ENCODE measurements around the gene ADAMTS19. TPM values are rescaled to one million over a fixed set of nuclear protein-coding genes. Genes with fewer than 3 reads are reported as not detected.

ADAMTS19 gene
- total RNA-seq, 1 donor from 2014 or later, result under 0.01 TPM

DNA sequence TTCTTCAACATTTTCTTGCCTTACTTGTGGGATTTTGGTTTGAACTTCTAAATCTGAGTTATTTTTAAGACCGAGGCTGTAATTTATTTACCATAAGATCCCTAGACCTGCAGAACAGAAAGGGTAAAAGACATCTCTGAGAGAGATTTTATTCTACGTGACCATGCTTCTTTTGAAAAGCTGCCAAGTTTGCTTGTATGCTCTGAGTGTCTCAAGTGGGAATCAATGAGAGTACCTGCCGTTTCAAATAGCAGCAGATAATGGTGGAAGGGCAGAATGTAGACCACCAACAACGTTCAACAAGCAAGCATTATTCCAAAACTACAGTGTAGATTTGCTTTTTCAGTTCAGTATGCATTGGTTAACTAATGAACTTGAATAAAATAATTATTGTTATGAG is 179.2 kb downstream of the ADAMTS19 start:
- FAIRE-seq (no peak), DNase-seq (ENCODE audit: low read depth) (peak; percentile 4)
- no peak overlapping the region for H3K4me3 ChIP-seq (ENCODE audit: low read depth, low read length)
- no peaks in the 10 kb centered on the region for H3K27me3 ChIP-seq (ENCODE audit: control insufficient read depth, insufficient read depth, low read length)
- H3K36me3 ChIP-seq (ENCODE audit: control insufficient read depth, insufficient read depth, low read length), result no peaks in the 10 kb centered on the region
- TF ChIP-seq, protein P1, sequence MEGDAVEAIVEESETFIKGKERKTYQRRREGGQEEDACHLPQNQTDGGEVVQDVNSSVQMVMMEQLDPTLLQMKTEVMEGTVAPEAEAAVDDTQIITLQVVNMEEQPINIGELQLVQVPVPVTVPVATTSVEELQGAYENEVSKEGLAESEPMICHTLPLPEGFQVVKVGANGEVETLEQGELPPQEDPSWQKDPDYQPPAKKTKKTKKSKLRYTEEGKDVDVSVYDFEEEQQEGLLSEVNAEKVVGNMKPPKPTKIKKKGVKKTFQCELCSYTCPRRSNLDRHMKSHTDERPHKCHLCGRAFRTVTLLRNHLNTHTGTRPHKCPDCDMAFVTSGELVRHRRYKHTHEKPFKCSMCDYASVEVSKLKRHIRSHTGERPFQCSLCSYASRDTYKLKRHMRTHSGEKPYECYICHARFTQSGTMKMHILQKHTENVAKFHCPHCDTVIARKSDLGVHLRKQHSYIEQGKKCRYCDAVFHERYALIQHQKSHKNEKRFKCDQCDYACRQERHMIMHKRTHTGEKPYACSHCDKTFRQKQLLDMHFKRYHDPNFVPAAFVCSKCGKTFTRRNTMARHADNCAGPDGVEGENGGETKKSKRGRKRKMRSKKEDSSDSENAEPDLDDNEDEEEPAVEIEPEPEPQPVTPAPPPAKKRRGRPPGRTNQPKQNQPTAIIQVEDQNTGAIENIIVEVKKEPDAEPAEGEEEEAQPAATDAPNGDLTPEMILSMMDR (IDR thresholded peaks at IDR 0.05; ENCODE audit: insufficient read depth, low read length, severe bottlenecking), result no peak

DNA sequence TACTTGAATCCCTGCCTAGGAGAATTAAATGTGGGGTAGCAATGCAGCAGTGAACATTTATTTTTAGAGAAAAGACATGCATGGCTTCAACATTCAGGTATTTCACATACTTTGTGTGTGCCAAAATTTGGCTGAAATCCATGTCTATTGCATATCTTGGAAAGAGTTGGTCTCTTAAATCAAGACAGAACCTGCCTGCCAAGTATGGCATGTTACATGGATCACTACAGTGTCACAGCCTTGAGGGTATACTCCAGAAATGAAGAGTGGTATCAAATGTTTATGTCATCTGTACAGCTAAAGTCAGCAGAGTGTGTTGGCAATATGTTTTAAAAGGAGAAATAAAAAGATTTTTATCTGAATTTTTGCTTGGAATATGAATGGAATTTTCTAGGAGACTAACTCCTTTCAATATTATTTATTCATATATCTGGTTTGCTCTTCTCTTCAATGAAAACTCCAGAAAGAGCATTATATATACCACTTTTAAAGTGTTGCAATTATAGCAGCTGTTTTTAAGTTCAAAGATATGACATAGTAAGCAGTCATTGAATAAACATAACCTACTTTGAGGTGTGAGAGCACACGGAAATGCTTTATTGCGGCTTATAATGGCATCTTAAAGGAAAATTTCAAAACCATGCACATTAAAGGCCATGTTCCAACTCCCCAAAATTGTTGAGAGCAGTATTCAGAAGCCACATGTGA is 192.4 kb downstream of the ADAMTS19 start:
- no peak for FAIRE-seq
- DNase-seq (ENCODE audit: low read depth), result peak; percentile 98
- TF ChIP-seq, protein P1 (IDR thresholded peaks at IDR 0.05; ENCODE audit: insufficient read depth, low read length, severe bottlenecking), result no peak
- no peaks in the 10 kb centered on the region for H3K36me3 ChIP-seq (ENCODE audit: control insufficient read depth, insufficient read depth, low read length)
- H3K4me3 ChIP-seq (ENCODE audit: low read depth, low read length), result no peak overlapping the region
- H3K27me3 ChIP-seq (ENCODE audit: control insufficient read depth, insufficient read depth, low read length), result no peaks in the 10 kb centered on the region

DNA sequence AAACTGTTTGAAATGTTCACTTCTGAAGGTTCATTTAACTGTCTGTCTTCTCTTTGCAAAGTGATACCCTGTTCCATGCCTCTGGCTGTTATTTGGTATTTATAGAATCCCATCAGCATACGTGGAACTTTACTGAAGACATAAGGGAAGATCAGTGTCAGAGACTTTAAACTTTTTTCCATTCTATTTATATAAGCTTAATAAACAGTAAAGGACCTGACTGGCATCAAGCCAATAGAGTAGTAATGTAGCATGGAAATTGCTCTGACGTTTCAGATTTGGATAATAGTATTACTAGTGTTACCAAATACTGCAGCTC is 192.9 kb downstream of the ADAMTS19 start:
- no peak for FAIRE-seq
- no peaks in the 10 kb centered on the region for H3K36me3 ChIP-seq (ENCODE audit: control insufficient read depth, insufficient read depth, low read length)
- no peaks in the 10 kb centered on the region for H3K27me3 ChIP-seq (ENCODE audit: control insufficient read depth, insufficient read depth, low read length)
- no peak for DNase-seq (ENCODE audit: low read depth)
- TF ChIP-seq, protein P1 (IDR thresholded peaks at IDR 0.05; ENCODE audit: insufficient read depth, low read length, severe bottlenecking), result no peak
- H3K4me3 ChIP-seq (ENCODE audit: low read depth, low read length), result no peak overlapping the region

DNA sequence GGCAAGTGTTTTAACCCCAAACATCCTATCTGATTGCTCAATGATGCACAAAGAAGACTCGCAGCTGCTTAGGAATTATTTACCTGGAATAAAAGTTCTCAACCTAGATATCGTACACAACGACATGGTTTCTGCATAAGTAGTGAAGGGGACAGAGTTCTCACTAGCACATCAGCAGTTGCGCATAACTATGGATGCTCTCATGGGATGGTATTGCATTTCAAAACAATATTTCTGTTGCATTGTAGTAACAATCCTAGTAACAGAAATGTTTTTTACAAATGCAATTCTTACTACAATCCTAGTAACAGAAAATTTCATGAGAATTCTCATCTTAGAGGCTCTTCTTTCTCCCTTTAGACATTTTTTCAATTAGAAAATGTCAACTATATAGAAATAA is 193.3 kb downstream of the ADAMTS19 start:
- no peak overlapping the region for H3K4me3 ChIP-seq (ENCODE audit: low read depth, low read length)
- H3K36me3 ChIP-seq (ENCODE audit: control insufficient read depth, insufficient read depth, low read length), result no peaks in the 10 kb centered on the region
- FAIRE-seq (no peak), DNase-seq (ENCODE audit: low read depth) (no peak)
- TF ChIP-seq, protein P1 (IDR thresholded peaks at IDR 0.05; ENCODE audit: insufficient read depth, low read length, severe bottlenecking), result no peak
- no peaks in the 10 kb centered on the region for H3K27me3 ChIP-seq (ENCODE audit: control insufficient read depth, insufficient read depth, low read length)

DNA sequence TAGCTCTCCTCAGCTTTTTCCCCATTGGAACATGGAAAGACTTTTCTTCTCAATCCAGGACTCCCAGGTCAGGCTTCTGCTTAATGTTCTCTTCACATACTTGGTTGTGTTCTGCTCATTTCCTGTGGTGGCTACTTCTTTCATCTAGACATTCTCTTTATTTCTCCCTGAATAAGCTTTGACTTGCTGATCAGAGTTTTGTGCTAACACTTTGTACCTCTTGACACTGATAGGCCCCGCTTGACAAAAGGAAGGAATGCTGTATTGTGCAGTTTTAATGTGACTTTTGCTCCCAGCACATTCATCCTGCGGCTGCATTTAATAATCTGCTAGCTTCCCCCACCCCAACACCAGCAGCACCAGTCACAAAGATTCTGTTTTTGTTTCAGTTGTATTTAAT is 196.9 kb downstream of the ADAMTS19 start:
- TF ChIP-seq, protein P1 (IDR thresholded peaks at IDR 0.05; ENCODE audit: insufficient read depth, low read length, severe bottlenecking), result no peak
- H3K27me3 ChIP-seq (ENCODE audit: control insufficient read depth, insufficient read depth, low read length), result no peaks in the 10 kb centered on the region
- H3K36me3 ChIP-seq (ENCODE audit: control insufficient read depth, insufficient read depth, low read length), result no peaks in the 10 kb centered on the region
- FAIRE-seq, result no peak
- no peak for DNase-seq (ENCODE audit: low read depth)
- H3K4me3 ChIP-seq (ENCODE audit: low read depth, low read length), result no peak overlapping the region

DNA sequence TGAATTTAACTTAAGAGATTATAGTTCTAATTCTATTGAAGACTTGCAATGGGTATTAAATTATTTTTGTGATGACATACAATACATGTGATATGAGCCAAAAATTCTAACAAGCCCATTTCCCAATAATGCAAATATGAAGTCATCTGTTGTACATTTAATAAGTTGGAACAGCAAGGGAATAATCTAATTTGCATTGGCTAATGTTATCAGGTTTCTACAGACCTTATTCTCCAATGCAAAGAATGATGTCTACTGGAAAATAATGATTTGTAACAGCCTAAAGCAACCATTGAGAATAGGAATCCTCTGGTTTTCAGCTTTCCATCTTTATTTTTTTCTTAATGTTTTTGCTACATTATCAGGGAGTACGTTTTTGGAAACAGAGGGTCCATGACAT is 198.7 kb downstream of the ADAMTS19 start:
- H3K36me3 ChIP-seq (ENCODE audit: control insufficient read depth, insufficient read depth, low read length), result no peaks in the 10 kb centered on the region
- FAIRE-seq (no peak), DNase-seq (ENCODE audit: low read depth) (no peak)
- TF ChIP-seq, protein P1 (IDR thresholded peaks at IDR 0.05; ENCODE audit: insufficient read depth, low read length, severe bottlenecking), result no peak
- H3K27me3 ChIP-seq (ENCODE audit: control insufficient read depth, insufficient read depth, low read length), result no peaks in the 10 kb centered on the region
- H3K4me3 ChIP-seq (ENCODE audit: low read depth, low read length), result no peak overlapping the region

All from bronchial epithelial cell (primary cell).